HG03378 (cell line): ENCODE data around the gene CSTB.

ENCODE experiments used
- ATAC-seq: cut with Tn5 transposase; IDR thresholded peaks from one replicate; pipeline ENCODE4 v1.9.1; 2021; ENCODE audit warnings: mild to moderate bottlenecking, moderate library complexity; ENCODE audit not compliant: unreplicated experiment

CSTB gene

DNA sequence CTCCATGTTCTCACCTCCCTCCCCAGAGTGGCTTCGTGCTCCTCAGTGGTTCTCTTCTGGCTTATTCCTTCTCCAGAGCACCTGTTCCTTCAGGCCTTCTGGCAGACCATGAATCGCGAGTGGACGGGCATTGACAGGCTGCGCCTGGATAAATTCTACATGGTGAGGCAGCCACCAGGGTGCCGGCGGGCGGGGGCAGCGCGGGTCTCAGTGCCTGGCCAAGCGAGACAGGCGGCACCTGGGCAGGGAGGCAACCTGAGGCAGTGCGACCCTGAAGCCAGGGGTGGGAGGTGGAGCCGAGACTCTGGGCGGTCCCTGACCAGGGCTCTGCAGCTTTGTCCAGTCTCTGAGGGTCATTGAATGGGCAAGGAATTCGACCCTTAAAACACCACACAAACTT, 17.1 kb upstream of the CSTB start:
- no peak for ATAC-seq

DNA sequence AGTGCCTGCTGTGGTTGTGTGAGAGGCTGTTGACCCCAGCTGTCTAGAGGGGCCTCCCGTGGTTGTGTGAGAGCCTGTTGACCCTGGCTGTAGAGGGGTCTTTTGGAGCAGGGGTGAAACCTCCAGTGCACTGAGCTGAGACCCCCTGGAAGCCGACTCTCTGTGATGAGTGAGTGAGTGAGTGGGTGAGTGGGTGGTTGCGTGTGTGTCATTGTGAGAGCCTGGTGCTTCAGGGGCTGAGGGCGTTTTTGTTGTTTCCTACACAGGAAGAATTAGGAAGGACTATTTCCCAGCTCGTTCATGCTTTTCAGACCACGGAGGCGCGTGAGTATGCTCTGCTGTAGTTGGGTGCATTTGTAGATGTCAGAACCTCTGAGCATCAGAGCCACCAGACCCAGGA, 16.3 kb upstream of the CSTB start:
- no peak for ATAC-seq

DNA sequence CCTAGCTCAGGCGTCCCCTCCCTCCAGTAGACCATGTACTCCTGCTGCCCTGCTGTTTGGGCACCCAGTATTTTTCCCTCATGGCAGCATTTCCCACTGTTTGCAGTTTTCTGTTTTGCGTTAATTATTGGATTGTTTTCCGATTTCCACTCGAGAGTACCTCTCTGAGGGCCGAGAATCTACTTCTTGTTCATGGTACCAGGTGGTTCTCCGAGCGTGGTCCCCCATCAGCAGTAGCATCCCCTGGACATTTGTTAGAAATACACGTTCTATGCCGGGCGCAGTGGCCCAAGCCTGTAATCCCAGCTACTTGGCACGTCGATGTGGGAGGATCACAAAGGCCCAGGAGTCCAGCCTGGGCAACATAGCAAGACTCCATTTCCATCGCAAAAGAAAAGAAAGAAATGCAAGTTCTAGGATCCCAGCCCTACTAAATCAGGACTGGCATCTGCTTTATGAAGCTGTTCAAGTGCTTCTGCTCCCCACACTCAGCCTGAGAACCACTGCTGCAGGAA, 14.0 kb upstream of the CSTB start:
- no peak for ATAC-seq

DNA sequence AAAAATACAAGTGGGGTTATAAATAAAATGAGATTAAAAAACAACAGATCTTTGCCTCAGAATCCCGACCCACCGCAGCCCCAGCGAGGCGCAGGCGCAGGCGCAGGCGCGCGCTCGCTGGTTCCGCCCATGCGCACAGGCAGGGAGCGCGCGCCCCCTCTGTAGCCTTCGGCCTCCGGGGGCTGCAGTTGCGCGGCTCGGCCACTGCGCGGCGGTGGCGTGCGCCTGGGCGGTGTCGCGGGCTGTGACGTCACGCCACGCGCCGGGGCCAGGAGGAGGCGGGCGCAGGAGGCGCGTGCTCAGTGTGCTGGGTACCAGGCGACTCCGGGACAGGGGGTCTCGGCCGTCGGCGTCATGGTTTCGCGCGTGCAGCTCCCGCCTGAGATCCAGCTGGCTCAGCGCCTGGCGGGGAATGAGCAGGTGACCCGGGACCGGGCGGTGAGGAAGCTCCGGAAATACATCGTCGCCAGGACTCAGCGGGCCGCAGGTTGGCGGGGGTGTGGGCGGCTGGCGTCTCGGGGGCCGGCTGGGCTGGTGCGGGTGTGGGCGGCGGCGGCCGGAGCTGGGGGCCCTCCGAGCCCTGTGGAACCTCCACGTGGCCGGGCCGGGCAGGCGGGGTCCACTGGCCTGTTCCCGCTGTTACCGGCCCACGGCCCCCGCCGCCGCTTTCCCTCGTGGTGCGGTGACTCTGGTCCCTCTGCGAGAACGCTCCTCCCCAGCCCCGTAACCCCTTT, 13.3 kb upstream of the CSTB start, which contains the start of gene RRP1:
RRP1 (plus strand) TSS at position 302 of the 734 bp plus-strand sequence; CDS start at position 355, 53 bp downstream.
- peak; percentile 58 for ATAC-seq

DNA sequence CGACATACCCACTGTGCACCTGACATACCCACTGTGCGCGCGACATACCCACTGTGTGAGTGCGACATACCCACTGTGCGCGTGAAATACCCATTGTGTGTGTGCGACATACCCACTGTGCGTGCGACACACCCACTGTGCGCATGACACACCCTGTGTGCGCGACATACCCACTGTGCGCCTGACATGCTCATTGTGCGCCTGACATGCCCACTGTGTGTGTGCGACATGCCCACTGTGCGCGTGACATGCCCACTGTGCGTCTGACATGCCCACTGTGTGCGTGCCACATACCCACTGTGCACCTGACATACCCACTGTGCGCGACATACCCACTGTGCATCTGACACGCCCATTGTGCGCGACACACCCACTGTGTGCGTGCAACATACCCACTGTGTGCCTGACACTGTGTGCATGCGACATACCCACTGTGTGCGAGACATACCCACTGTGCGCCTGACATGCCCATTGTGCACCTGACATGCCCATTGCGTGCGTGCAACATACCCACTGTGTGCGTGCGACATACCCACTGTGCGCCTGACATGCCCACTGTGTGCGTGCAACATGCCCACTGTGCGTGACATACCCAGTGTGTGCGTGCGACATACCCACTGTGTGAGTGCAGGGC, 10.8 kb upstream of the CSTB start:
- ATAC-seq, result no peak

DNA sequence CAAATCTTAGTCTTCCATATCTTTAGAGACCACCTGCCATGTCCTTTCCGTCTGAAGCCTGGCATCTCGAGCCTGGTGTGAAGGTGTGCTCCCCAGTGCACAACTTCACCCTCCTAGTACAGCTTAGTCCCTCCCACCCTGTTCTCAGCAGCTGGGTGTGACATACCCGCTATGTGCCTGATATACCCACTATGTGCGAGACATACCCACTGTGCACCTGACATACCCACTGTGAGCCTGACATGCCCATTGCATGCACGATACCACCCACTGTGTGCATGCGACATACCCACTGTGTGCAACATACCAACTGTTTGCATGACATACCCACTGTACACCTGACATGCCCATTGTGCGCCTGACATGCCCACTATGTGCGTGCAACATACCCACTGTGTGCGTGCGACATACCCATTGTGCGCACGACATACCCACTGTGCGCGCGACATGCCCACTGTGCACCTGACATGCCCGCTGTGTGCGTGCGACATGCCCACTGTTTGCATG, 10.2 kb upstream of the CSTB start:
- no peak for ATAC-seq

DNA sequence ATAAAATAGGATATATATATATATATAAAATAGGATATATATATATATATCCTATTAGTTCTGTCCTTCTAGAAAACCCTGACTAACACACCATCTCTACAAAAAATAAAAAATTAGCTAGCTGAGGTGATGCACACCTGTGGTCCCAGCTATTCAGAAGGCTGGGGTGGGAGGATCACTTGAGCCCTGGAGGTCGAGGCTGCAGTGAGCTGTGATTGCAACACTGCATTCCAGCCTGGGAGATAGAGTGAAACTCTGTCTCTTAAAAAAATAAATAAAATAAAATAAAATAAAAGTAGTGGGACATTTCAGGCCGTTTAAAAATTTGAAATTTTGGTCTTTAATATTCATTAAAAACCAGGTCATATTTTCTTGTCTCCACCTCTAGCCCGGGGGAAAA, 9.0 kb upstream of the CSTB start:
- ATAC-seq, result no peak

DNA sequence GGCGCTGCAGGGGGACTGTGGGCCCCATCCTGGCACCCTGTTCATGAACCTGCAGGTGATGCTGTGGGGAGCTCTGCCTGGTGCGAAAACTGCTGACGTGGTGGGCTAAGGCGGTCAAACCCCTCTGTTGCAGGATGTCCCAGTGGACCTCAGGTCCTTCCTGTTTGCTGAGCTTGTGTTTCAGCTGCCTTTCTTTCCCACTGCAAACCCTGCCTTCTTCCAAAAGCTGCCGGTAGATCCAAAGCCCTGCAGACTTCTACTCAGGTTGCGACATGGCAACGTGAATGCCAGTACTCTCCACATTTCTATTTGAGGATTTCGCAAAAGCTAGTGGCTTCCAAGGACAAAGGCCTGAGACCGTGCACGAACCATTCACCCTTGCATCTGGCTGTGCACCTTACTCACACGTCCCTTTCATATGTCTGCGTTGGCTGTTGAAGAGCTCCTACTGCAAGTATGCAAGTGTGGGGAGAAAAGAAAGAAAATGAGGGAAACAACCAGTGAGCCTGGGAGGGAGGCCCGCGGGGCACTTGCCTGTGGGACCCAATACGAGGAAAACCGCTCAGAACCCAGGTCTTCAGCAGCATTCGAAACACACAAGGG, 7.1 kb upstream of the CSTB start:
- no peak for ATAC-seq

DNA sequence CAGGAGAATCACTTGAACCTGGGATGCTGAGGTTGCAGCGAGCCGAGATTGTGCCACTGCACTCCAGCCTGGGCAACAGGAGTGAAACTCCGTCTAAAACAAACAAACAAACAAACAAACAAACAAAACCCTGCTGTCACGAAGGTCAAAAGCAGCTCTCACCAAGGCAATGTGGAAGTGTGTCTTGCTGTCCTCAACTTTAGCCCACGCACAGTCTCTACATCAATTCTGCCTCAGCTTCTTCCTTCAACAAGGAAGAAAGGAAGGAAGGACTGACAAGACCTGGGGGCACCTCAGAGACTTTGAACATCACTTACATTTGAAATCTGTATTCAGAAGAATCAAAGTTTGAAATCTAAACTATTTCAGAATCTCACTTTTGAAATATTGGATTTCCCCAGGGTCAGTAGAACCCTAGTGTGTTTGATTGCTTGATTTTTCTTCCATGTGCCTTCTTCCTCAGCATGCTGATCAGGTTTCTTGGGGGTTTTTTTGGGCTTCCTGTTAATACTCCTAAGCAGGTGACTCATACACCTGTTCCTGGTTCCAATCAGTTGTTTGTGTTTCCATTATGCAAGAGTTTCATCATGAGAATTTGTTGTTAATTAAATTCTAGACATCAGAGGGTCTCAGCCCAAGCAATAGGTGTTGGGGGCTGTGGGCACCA, 6.5 kb upstream of the CSTB start:
- ATAC-seq, result no peak

DNA sequence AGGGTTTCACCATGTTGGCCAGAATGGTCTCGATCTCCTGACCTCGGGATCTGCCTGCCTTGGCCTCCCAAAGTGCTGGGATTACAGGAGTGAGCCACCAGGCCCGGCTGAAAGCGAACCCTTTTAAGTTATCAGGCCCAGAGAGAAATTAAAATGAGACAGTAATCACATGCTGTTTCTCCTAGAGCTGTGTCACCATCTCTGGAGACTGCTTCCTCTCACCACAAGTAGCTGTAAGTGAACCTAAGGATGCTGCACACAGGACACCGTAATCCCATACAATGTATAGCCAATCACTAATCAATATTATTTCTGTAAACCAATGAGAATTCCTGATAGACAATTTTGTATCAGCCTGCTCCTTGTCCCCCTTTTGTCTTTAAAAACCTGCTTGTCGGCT, 5.7 kb upstream of the CSTB start:
- no peak for ATAC-seq

DNA sequence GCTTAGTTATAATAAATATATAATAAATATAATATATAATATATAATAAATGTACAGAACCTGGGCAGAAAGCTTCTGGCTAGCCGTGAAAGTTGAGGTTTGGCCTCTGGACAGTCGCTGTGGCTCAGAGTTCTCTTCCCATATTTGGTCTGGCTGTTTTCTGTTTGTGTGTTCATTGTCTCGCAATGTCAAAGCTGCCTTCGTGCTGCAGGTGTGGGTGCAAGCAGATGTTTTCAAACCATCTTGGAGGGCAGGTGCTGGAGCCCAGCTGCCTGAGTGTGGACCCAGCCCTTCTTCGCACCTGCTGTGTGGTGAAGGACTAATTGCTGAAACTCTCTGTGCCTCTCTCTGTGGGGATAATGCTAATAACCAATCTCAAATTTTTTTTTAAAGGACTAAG, 3.6 kb upstream of the CSTB start:
- no peak for ATAC-seq

DNA sequence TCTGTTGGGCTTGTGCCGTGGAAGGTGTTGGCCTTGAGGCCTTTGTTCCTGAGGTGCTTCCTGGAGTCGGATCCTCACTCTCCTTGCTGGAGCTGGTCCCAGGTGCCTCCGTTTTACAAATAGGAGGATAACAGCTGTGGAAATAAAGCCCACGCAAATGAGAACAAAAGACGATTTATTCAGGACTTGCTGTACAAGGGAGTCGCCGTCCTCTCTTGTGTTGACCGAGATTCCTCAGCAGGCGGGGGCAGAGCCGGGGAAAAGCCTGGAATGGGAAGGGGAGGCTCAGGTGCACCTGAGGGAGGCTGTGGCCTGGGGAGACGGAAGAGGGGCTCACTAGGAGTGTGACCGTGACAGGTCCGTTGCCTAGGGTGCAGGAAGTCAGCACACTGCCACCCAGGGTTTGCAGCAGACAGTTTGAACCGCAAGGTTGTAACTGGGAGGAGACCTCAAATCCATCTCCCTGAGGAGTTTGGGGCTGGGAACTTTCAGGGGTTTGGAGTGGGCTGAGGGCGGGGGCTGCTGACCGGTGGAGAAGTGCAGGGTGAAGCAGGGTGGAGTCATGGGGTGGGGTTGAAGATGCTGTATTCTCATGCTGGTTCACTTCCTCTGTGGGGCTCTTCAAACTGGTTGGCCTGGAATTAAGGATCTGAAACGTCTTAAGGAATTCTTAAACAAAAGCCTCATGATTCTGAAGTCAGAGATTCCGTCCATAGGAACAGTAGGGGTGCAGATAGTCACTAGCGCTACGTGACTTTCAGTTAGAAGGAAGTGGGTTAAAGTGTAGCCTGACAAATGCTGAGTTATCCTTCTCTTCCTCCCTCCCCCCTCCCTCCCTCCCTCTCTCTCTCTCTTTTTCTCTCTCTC, 2.6 kb upstream of the CSTB start:
- no peak for ATAC-seq

DNA sequence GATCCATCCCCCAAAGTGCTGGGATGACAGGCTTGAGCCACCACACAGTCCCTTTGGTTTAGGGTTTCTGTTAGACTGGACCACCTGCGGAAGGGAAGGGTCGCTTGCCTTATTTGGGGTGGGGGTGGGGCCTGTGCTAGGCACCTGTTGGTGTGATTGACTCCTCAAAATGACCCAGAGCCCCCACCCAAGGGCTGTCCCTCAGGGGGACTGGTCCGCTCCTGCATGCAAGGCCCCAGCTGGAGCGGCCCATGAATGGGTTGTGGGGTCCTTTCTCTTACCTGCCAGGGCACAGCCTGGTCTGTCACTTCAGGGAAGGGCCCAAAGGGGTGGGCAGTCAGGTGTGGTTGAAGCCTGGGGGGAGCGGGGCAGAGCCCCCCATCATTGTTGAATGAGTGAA, 1.8 kb upstream of the CSTB start:
- ATAC-seq, result no peak

DNA sequence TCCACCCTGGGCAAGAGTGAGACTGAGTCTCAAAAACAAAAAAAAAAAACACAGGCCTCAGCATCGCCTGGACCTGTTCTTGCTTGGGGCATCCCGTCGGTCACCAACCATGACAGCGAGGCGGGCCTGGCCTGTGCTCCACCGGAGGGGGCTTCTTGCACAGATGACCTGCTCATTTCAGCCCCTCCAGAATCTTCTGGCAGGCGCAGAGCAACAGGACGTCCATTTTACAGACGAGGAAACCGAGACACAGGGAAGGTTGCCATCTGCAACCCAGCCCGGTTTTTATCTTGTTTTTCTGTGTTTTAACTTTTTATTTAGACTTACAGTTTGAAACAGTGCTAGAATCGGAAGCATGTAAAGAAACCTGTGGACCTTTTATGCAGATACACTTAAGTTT, 918 bp downstream of the CSTB start:
- ATAC-seq, result no peak

DNA sequence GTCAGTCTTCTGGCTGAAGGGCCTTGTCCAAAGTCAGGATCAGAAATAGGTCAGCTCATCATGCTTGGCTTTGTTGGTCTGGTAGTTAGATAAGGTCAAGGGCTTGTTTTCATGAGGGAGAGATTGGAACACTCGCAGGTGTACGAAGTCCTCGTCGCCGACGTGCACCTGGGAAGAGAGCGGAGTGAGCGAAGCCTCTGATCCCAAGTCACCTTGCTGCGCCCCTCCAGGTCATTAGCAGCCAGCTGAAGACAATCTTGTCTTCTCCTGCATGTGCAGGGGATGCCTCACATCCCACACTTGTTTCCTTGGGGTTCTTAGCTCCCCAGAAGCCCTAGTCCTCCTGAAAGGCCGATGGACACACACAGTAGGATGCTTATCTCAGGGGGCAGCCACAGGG, 1.9 kb downstream of the CSTB start:
- ATAC-seq, result no peak

DNA sequence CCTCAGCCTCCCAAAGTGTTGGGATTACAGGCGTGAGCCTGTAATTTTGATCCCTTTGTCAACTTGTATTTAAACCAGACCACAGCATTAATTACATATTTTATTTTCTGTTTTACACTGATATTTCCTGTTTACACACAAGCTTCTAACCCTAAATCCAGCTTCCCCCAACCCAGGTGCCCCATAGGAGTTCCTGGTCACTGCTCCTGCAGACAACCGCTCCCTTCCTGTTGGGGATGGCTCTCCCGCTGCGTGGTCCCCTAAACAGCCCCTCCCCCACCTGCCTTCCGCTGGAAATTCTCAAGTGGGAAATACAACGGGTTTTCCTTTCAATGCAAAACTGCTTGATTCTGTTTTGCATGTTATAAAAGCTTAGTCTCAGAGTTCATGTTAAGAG, 3.7 kb downstream of the CSTB start:
- ATAC-seq, result no peak

DNA sequence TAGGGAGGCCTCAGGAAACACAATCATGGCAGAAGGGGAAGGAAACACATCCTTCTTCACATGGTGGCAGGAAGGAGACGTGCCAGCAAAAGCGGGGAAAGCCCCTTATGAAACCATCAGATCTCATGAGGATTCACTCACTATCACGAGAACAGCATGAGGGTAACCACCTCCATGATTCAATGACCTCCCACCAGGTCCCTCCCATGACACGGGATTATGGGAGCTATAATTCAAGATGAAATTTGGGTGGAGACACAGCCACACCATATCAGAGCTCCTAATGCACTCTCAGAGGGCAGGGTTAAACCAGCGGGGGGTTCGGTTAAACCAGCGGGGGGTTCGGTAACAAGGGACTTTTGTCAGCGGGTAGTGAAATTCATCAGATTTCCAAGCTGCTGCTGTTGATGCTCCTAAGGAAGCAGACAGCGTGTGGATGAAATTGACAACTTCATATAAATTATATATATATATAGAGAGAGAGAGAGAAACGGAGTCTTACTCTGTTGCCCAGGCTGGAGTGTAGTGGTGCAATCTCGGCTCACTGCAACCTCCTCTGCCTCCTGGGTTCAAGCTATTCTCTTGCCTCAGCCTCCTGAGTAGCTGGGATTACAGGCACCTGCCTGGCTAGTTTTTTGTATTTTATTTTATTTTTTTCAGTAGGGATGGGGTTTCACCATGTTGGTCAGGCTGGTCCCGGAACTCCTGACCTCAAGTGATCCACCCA, 4.2 kb downstream of the CSTB start:
- no peak for ATAC-seq

DNA sequence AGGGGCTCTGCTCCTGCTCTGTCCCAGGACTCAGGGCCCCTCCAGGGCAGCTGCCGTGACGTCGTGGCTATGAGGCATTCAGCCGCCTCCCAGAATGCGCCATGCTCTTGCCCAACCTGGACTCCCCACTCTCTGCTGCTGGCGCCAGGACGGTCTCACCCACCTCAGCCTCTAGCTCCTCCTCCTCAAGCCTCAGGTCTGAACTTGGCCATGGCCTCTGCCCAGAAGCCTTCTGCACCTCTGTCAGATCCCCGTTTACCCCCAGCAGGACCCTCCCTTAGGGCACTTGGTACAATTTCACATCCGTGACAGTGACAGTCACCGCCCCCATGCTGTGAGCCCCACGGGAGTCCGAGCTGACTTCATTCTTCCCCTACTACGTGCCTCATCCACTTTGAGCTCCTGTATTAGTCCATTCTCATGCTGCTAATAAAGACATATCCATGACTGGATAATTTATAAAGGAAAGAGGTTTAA, 4.9 kb downstream of the CSTB start:
- no peak for ATAC-seq

DNA sequence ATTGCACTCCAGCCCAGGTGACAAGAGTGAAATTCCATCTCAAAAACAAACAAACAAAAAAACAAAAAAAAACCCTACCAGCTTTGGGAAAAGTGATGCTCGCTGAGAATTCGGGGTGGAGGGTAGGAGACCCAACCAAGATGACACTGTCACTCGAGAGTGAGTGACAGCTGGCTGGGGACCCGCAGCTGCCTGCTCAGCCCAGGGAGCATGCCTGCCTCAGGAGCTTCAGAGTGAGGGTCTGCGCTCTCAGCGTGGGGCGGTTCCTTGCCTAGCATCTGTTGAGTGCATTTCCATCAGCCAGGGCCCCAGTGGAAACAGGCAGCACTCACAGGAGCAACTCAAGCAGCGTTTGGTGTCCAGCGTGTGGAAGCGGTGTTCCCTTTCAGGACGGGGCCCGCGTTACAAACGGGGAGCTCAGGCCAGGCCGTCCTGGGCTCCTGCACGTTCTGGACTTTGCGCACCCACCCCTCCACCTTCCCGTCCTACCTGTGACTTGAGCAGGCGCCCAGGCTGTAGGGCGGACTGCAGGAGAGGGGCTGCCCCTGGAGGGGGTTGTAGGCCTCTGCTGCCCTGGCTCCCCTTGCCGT, 5.9 kb downstream of the CSTB start:
- ATAC-seq, result no peak
